Stimulated activated CD4-positive, alpha-beta T cell treated with anti-CD3 and anti-CD28 coated beads, Interleukin-1b, Interleukin-23, amount 100 ng/mL, for 48 hours (primary cell): Measurements from ENCODE around the gene STIM2.

Source experiments
- DNase-seq: peaks from one replicate; pipeline ENCODE4 v3.0.0-alpha.2; 2020

STIM2 gene

GRCh38 chr4:26907731-26908599, 47.3 kb downstream of the STIM2 start:
- no peak for DNase-seq

GRCh38 chr4:26909369-26909768, 48.7 kb downstream of the STIM2 start:
- DNase-seq: no peak

GRCh38 chr4:26911254-26911653, 50.6 kb downstream of the STIM2 start:
- DNase-seq: no peak

GRCh38 chr4:26912069-26912468, 51.4 kb downstream of the STIM2 start:
- DNase-seq: no peak

GRCh38 chr4:26912810-26913209, 52.2 kb downstream of the STIM2 start:
- DNase-seq: no peak

GRCh38 chr4:26916195-26916594, 55.6 kb downstream of the STIM2 start:
- no peak for DNase-seq

GRCh38 chr4:26930964-26931363, 70.3 kb downstream of the STIM2 start:
- DNase-seq: no peak

GRCh38 chr4:26931451-26931850, 70.8 kb downstream of the STIM2 start:
- no peak for DNase-seq

- DNase-seq: no peak
Observed at GRCh38 chr4:26931966-26932365, 71.3 kb downstream of the STIM2 start.

GRCh38 chr4:26935397-26935796, 74.8 kb downstream of the STIM2 start:
- DNase-seq: no peak

- DNase-seq: no peak
Observed at GRCh38 chr4:26936284-26937065, 75.8 kb downstream of the STIM2 start.

GRCh38 chr4:26937139-26937538, 76.5 kb downstream of the STIM2 start:
- no peak for DNase-seq

- no peak for DNase-seq
Observed at GRCh38 chr4:26937567-26937966, 76.9 kb downstream of the STIM2 start.

- DNase-seq: no peak
Observed at GRCh38 chr4:26938516-26938915, 77.9 kb downstream of the STIM2 start.

- DNase-seq: no peak
Observed at GRCh38 chr4:26941951-26942350, 81.3 kb downstream of the STIM2 start.

- DNase-seq: no peak
Observed at GRCh38 chr4:26942871-26943270, 82.2 kb downstream of the STIM2 start.

GRCh38 chr4:26943391-26943790, 82.8 kb downstream of the STIM2 start:
- no peak for DNase-seq

GRCh38 chr4:26945794-26946193, 85.2 kb downstream of the STIM2 start:
- no peak for DNase-seq

- DNase-seq: no peak
Observed at GRCh38 chr4:26947318-26947717, 86.7 kb downstream of the STIM2 start.

- DNase-seq: no peak
Observed at GRCh38 chr4:26950446-26950845, 89.8 kb downstream of the STIM2 start.

- no peak for DNase-seq
Observed at GRCh38 chr4:26952891-26953290, 92.2 kb downstream of the STIM2 start.

- no peak for DNase-seq
Observed at GRCh38 chr4:26953366-26953765, 92.7 kb downstream of the STIM2 start.

GRCh38 chr4:26953770-26954423, 93.3 kb downstream of the STIM2 start:
- no peak for DNase-seq

- DNase-seq: no peak
Observed at GRCh38 chr4:26955241-26955640, 94.6 kb downstream of the STIM2 start.
